Kidney epithelial cell (primary cell): Measurements from ENCODE around the gene CTNNBIP1. TPM values are rescaled to one million over a fixed set of nuclear protein-coding genes. Genes with fewer than 3 reads are reported as not detected.

Experiments
- DNase-seq: peaks from one replicate; pipeline ENCODE4 v3.0.0-alpha.2; 2010; ENCODE audit warnings: low read depth
- H3K27me3 ChIP-seq: 2 replicates; pipeline ENCODE4 v1.6.0; 2011; ENCODE audit warnings: low read length; ENCODE audit not compliant: control insufficient read depth, insufficient read depth
- H3K36me3 ChIP-seq: 2 replicates; pipeline ENCODE4 v1.5.1; 2011; ENCODE audit warnings: low read length; ENCODE audit not compliant: control insufficient read depth, insufficient read depth
- H3K4me3 ChIP-seq: 2 replicates; pipeline ENCODE4 v1.5.1; 2011; ENCODE audit warnings: low read depth, mild to moderate bottlenecking, control low read depth, low read length
- CTCF ChIP-seq: IDR thresholded peaks from 2 replicates; pipeline ENCODE4 v1.5.1; 2011; ENCODE audit warnings: mild to moderate bottlenecking, moderate library complexity, low read length, control low read depth, inconsistent platforms; ENCODE audit not compliant: insufficient read depth, poor library complexity, severe bottlenecking
- total RNA-seq: library from RNA; depleted of rRNA; stranded (reverse); fragments of >200 nt; gene quantifications from 2 replicates; pipeline ENCODE4 v1.2.3, GENCODE V29; 2015

Gene CTNNBIP1
- total RNA-seq, 1 donor from 2014 or later: 27.4 TPM

GRCh38 chr1:9873385-9873784, 36.7 kb downstream of the CTNNBIP1 start:
- no peak for TF ChIP-seq CTCF
- no peak for DNase-seq
- Histone ChIP-seq H3K36me3 (no peaks in the 10 kb centered on the region), H3K4me3 (no peak overlapping the region), H3K27me3 (no peaks in the 10 kb centered on the region)

- DNase-seq: no peak
- no peak overlapping the region for H3K4me3 ChIP-seq
- H3K27me3 ChIP-seq: no peaks in the 10 kb centered on the region
- no peaks in the 10 kb centered on the region for H3K36me3 ChIP-seq
- no peak for TF ChIP-seq CTCF
These were observed 37.5 kb downstream of the CTNNBIP1 start for GRCh38 chr1:9872430-9873165.

DNA sequence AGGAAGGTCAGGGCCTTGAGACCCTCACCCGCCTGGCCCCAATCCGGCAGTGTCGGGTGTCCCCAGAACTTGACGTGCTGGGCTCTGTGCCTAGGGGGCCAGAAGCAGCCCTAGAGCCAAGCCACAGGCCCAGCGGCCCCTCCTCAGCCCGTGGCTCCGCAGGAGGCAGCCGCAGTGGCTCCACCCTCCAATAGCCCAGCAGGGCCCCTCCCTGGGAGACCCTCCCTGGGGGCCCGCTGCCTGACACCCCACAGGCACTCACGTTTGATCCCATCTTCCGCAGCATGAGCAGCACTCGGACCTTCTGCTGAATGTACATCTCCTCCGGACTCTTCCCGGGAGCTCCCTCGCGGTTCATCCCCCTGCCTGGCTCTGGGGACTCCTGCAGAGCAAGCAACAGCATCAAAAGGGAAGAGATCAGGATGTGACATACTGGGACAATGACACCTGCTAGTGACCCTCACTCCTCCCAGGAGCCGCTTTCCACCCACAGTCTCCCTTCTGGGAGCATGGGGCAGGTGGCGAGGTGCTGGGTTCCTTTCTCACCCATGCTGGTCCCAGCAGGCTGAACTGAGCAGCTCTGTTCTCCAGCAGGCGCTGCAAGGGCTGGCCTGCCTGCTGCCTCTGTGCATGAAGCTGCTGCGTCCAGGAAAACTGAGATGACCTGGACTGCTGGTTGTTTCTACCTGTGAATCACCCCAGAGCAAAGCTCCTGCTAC, 38.2 kb downstream of the CTNNBIP1 start:
- Histone ChIP-seq H3K27me3 (no peaks in the 10 kb centered on the region), H3K36me3 (no peaks in the 10 kb centered on the region), H3K4me3 (no peak overlapping the region)
- TF ChIP-seq CTCF: no peak
- no peak for DNase-seq

DNA sequence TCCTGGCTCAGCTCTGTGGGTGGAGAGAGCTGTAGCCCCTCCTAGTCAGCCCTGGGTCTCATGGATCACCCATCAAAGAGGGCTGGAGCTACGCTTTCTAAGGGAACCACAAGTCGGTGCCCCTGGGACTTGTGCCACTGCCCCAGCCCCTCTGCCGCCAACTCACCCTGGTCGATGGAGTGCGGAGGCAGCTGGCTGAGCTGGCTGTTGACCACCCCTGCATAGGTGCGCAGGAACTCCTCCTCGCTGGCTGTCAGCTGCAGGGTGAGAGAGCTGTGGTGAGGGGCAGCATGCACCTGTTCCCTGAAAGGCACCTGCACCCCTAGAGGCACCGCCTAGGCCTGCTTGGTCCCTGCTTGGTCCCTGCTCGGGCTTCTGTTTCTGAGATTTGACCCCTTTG, 39.0 kb downstream of the CTNNBIP1 start:
- Histone ChIP-seq H3K4me3 (no peak overlapping the region), H3K36me3 (peaks cover 1% of the 10 kb centered on the region), H3K27me3 (no peaks in the 10 kb centered on the region)
- no peak for TF ChIP-seq CTCF
- DNase-seq: no peak

GRCh38 chr1:9870572-9870971, 39.5 kb downstream of the CTNNBIP1 start:
- TF ChIP-seq CTCF: no peak
- H3K27me3 ChIP-seq: no peaks in the 10 kb centered on the region
- no peak overlapping the region for H3K4me3 ChIP-seq
- peaks cover 2% of the 10 kb centered on the region for H3K36me3 ChIP-seq
- no peak for DNase-seq
